GM12878 (cell line): ENCODE measurements around the gene TRIM60.

Experiments
- BMI1 ChIP-seq: fragments of 450-650 bp; IDR thresholded peaks from 2 replicates; pipeline ENCODE4 v1.6.1; 2016; ENCODE audit warnings: mild to moderate bottlenecking, moderate library complexity, borderline replicate concordance
- MYC ChIP-seq: IDR thresholded peaks from 2 replicates; pipeline ENCODE4 v1.6.1; 2011; ENCODE audit warnings: mild to moderate bottlenecking, low read length, moderate library complexity, inconsistent platforms; ENCODE audit not compliant: insufficient read depth, insufficient replicate concordance, insufficient read length, severe bottlenecking
- NRF1 ChIP-seq: conservative IDR thresholded peaks from 2 replicates; pipeline ENCODE4 v1.6.1; 2011; ENCODE audit warnings: mild to moderate bottlenecking, low read depth, low read length, improper control_type of control experiment
- POLR2A ChIP-seq: IDR thresholded peaks from 2 replicates; pipeline ENCODE4 v1.6.1; 2011; ENCODE audit warnings: low read depth, mild to moderate bottlenecking, low read length
- TCF12 ChIP-seq: IDR thresholded peaks from 2 replicates; pipeline ENCODE4 v1.6.1; 2011; ENCODE audit warnings: low read depth, mild to moderate bottlenecking, low read length
- USF1 ChIP-seq: IDR thresholded peaks from 2 replicates; pipeline ENCODE4 v1.6.1; 2011; ENCODE audit warnings: borderline replicate concordance, low read depth, mild to moderate bottlenecking, moderate library complexity, mixed read lengths, low read length; ENCODE audit not compliant: insufficient read depth; ENCODE audit errors: extremely low read length
- YY1 ChIP-seq: IDR thresholded peaks from 2 replicates; pipeline ENCODE4 v1.6.1; 2011; ENCODE audit warnings: low read depth, mild to moderate bottlenecking, low read length
- TF ChIP-seq, protein P1 (sequence below): IDR thresholded peaks from 2 replicates; pipeline ENCODE4 v1.6.1; 2012; ENCODE audit warnings: mild to moderate bottlenecking, low read depth, low read length
- TF ChIP-seq, protein P2 (sequence below), 3 experiments: IDR thresholded peaks in 2 of 3; conservative IDR thresholded peaks in 1 of 3; 2 replicates each; pipeline ENCODE4 v1.5.1; 2011; ENCODE audit warnings: low read depth in 3 of 3, low read length in 3 of 3, mild to moderate bottlenecking in 3 of 3, control low read depth in 2 of 3, moderate library complexity in 2 of 3, inconsistent platforms in 1 of 3, mixed read lengths in 1 of 3; ENCODE audit not compliant: control insufficient read depth in 2 of 3, insufficient read depth in 1 of 3; ENCODE audit errors: extremely low read depth in 1 of 3
- TF ChIP-seq, protein P3 (sequence below): fragments of 450-650 bp; IDR thresholded peaks from 2 replicates; pipeline ENCODE4 v1.6.1; 2017; ENCODE audit warnings: mild to moderate bottlenecking

- TF ChIP-seq NRF1 (no peak), TCF12 (no peak), MYC (no peak), POLR2A (no peak), YY1 (no peak), BMI1 (no peak), USF1 (no peak)
- TF ChIP-seq, protein P1, sequence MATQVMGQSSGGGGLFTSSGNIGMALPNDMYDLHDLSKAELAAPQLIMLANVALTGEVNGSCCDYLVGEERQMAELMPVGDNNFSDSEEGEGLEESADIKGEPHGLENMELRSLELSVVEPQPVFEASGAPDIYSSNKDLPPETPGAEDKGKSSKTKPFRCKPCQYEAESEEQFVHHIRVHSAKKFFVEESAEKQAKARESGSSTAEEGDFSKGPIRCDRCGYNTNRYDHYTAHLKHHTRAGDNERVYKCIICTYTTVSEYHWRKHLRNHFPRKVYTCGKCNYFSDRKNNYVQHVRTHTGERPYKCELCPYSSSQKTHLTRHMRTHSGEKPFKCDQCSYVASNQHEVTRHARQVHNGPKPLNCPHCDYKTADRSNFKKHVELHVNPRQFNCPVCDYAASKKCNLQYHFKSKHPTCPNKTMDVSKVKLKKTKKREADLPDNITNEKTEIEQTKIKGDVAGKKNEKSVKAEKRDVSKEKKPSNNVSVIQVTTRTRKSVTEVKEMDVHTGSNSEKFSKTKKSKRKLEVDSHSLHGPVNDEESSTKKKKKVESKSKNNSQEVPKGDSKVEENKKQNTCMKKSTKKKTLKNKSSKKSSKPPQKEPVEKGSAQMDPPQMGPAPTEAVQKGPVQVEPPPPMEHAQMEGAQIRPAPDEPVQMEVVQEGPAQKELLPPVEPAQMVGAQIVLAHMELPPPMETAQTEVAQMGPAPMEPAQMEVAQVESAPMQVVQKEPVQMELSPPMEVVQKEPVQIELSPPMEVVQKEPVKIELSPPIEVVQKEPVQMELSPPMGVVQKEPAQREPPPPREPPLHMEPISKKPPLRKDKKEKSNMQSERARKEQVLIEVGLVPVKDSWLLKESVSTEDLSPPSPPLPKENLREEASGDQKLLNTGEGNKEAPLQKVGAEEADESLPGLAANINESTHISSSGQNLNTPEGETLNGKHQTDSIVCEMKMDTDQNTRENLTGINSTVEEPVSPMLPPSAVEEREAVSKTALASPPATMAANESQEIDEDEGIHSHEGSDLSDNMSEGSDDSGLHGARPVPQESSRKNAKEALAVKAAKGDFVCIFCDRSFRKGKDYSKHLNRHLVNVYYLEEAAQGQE: no peak
- TF ChIP-seq, protein P2, sequence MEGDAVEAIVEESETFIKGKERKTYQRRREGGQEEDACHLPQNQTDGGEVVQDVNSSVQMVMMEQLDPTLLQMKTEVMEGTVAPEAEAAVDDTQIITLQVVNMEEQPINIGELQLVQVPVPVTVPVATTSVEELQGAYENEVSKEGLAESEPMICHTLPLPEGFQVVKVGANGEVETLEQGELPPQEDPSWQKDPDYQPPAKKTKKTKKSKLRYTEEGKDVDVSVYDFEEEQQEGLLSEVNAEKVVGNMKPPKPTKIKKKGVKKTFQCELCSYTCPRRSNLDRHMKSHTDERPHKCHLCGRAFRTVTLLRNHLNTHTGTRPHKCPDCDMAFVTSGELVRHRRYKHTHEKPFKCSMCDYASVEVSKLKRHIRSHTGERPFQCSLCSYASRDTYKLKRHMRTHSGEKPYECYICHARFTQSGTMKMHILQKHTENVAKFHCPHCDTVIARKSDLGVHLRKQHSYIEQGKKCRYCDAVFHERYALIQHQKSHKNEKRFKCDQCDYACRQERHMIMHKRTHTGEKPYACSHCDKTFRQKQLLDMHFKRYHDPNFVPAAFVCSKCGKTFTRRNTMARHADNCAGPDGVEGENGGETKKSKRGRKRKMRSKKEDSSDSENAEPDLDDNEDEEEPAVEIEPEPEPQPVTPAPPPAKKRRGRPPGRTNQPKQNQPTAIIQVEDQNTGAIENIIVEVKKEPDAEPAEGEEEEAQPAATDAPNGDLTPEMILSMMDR (IDR thresholded peaks at IDR 0.05 in 2 of 3, conservative IDR thresholded peaks at IDR 0.05 in 1 of 3; ENCODE audit: control insufficient read depth in 2 of 3, extremely low read depth in 1 of 3, insufficient read depth in 1 of 3, low read depth in 3 of 3, low read length in 3 of 3): no peak
- TF ChIP-seq, protein P3, sequence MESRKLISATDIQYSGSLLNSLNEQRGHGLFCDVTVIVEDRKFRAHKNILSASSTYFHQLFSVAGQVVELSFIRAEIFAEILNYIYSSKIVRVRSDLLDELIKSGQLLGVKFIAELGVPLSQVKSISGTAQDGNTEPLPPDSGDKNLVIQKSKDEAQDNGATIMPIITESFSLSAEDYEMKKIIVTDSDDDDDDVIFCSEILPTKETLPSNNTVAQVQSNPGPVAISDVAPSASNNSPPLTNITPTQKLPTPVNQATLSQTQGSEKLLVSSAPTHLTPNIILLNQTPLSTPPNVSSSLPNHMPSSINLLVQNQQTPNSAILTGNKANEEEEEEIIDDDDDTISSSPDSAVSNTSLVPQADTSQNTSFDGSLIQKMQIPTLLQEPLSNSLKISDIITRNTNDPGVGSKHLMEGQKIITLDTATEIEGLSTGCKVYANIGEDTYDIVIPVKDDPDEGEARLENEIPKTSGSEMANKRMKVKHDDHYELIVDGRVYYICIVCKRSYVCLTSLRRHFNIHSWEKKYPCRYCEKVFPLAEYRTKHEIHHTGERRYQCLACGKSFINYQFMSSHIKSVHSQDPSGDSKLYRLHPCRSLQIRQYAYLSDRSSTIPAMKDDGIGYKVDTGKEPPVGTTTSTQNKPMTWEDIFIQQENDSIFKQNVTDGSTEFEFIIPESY: no peak
Measured at GRCh38 chr4:165048170-165048569, 16.4 kb downstream of the TRIM60 start.
